Islet of Langerhans (tissue), 1 donor: Measurements from ENCODE around the gene GSPT1.
"Not testable (repeated sequence)": the region's sequence is repeated elsewhere in the genome, so short reads cannot be mapped to it uniquely, and the experiment has no call there.

Experiments
- FAIRE-seq: peaks from one replicate; lab custom pipeline; 2011; peaks lifted over from hg19 to GRCh38; lab: Jason Lieb, UNC

Gene GSPT1

DNA sequence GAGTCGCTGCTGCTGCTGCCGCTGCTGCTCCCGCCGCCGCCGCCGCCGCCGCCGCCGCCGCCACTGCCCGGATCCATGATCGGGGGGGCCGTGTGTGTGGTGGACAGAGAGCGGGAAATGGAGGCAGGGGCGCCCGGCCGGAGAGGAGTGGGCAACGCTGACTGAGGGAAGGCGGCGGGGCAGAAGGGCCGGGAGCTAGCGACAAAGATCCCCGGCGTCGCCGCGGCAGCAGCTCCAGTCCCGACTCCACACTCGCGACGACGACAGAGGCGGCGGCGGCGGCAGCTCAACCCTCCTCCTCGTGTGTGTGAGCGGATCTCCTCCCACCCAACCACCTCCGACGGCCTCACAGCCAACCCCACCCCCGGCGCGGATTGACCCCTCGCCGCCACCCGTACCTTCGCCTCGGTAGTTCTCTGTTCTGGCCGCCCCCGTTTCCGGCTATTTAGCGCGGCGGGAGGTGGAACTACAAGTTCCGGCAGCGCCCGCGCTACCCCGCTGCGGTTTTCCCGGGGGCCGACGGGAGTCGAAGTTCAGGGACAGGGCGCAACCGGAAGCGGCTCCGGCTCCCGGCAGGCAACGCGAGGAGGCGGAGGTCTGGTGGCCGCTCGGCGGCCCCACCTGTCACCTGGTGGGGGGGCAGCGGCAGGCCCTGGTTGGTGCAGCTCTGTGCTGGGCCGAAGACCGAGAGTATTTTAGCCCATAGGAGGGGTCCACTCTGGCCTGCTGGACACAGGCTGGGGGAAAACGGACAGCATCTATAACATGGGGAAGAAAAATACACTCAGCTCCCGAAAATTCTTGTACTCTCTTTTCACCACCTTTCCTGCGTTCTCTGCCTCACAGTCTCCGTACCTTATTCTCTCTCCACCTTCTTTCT lies at the start of gene GSPT1:
TSS of gene GSPT1 (minus strand) at position 313 of the 880 bp plus-strand sequence. CDS start at position 77, 236 bp downstream.
- no peak for FAIRE-seq

GRCh38 chr16:11964761-11965551 lies 49.2 kb upstream of the GSPT1 start, which contains the start of gene TNFRSF17:
Gene TNFRSF17, plus strand, starts transcription at chr16:11965210. Its CDS starts 115 bp downstream, at chr16:11965325.
- FAIRE-seq: no peak

- FAIRE-seq: no peak
Observed at GRCh38 chr16:11963706-11964105, 48.0 kb upstream of the GSPT1 start.

GRCh38 chr16:11962978-11963377 lies 47.2 kb upstream of the GSPT1 start:
- FAIRE-seq: not testable (repeated sequence)

DNA sequence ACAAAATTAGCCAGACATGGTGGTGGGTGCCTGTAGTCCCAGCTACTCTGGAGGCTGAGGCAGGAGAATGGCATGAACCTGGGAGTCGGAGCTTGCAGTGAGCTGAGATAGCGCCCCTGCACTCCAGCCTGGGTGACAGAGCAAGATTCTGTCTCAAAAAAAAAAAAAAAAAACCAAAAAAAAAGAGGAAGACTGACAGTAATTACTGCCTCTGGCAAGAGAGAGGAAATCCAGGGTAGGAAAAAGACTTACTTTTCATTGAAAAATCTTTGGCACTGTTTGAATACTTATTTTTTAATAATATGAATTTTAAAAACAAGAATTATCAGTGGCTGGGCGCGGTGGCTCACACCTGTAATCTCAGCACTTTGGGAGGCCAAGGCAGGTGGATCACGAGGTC lies 46.7 kb upstream of the GSPT1 start:
- FAIRE-seq: not testable (repeated sequence)

- no peak for FAIRE-seq
Observed at GRCh38 chr16:11957591-11958395, 42.0 kb upstream of the GSPT1 start.

GRCh38 chr16:11956558-11956957 lies 40.8 kb upstream of the GSPT1 start:
- FAIRE-seq: no peak

GRCh38 chr16:11955713-11956123 lies 40.0 kb upstream of the GSPT1 start:
- FAIRE-seq: no peak

GRCh38 chr16:11953576-11953975 lies 37.8 kb upstream of the GSPT1 start:
- FAIRE-seq: not testable (repeated sequence)

DNA sequence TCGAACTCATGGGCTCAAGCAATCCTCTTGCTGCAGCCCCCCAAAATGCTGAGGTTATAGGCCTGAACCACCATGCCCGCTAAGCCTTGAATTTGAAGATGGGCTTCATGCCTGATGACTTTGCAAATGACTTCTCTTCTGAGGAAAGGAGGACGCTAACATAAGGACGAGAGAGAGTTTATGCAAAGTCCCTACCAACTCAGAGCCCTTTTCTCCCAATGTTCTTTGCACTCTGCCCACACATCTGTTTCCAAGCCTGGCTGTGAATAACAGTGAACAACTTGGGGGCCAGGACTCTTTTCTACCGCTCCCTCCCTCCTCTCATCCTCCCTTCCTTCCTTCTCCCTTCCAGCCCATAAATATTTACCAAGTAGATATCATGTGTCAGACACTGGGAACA lies 34.6 kb upstream of the GSPT1 start:
- FAIRE-seq: no peak

DNA sequence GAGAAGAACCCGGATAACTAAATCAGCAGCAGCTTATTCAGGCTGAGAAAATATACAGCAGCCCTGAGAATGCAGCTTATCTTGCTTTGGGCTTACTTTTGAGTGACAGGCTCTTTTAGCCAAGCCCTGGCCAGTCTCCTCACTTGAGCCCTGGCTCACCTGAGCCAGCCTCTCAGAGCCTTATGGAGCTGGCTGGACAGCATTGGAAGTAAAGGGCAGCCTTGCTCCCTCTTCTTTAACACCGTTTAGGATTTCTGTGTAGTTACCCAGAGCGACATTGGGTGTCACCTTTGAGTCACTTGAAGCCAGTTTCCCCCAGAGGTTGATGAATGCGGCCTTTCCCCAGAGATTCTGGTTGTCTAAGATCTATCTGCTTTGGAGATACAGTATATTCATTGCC lies 33.8 kb upstream of the GSPT1 start:
- FAIRE-seq: no peak

GRCh38 chr16:11948819-11949218 lies 33.1 kb upstream of the GSPT1 start:
- no peak for FAIRE-seq

DNA sequence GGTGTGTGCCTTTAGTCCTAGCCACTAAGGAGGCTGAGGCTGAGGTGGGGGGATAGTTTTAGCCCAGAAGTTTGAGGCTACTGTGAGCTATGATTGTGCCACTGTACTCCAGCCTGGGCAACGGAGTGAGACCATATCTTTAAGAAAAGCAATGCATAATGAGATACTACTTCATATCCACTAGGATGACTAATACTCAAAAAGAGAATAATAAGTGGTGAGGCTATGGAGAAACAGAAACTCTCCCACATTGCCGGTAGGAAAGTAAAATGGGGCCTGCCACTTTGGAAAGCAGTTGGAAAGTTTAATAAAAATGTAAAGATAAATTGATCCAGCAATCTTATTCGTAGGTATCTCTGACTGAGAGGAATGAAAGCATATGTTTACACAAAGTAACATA lies 30.7 kb upstream of the GSPT1 start:
- FAIRE-seq: no peak

DNA sequence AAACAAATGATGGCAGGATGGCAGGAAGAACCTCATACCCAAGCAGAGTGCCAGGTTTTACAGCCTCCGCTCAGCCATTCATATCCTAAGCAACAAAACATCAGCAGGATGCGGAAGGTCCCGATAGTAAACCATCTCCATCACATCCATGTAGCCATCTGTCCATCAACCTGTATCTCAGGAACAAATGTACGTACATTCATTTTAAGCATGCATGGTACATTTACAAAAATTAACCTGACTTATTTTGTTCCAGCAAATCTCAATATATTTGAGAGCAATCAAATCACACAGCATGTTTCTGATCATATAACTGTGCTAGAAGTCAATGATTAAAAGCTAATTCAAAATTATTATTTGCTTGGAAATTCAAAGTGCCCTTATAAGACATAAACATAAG lies 26.2 kb upstream of the GSPT1 start, which contains the start of gene NPIPB2:
TSS of gene NPIPB2 (minus strand) at position 101 of the 400 bp plus-strand sequence. CDS start at position 101, 0 bp downstream.
- not testable (repeated sequence) for FAIRE-seq

GRCh38 chr16:11927350-11927749 lies 11.6 kb upstream of the GSPT1 start:
- FAIRE-seq: not testable (repeated sequence)

- not testable (repeated sequence) for FAIRE-seq
Observed at GRCh38 chr16:11924046-11924445, 8.3 kb upstream of the GSPT1 start.

DNA sequence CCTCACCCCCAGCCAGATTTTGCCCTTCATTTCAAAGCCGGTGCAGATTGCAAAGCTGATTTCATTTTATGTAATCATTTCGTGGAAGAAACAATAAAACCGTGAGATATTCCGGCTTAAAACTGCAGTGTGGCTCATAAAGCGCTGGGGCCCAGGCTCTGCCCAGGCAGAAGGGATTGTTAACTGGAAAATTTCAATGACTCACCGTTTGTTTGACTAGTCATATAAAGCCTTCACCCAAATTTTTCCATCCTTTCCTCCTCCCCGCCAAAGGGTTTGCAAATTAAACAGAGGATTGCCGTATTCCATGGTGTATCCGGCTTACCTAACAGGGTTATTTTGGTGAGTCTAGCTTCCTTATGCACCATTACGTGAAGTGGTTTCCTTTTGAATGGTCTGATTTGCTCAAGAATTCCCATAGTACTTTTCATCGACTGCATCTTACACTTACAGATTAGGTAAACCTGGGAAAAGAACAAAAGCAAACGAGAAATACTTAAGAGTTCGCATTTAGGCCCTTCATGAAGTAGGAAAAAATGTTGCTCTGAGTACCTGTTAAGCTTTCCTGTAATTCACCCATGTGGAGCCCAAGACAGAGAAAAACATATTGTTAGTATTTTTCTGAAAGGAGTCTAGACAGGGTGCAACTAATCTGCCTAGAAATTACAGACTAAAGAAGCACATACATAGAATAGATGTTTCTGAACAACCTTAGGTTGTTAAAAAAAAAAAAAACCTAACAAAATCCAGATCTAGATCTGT lies 949 bp upstream of the GSPT1 start:
- FAIRE-seq: peak; percentile 82

DNA sequence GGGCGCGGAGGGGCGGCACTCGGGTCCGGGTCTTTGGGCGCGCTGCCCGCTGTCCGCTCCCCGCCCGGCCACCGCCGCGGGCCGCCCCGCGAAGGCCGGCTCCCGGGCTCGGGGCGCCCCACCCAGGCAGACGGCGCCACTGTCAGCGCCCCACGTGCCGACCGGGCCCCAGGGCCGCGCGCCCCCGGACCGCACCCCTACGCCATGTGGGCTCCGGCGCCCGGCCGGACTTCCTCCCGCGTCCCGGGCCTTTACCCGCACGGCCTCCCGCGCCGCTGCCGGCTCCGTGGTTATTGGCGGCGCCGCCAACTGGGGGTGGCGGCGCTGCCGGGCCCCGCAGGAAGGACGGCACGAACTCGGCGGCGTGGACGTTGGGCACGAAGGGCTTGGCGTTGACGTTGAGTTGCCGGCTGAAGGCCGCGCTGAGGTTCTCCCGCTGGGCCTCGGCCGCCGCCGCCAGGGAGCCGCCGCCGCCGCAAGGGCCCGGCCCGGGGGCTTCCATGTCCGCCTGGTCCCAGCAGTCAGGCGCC lies 577 bp downstream of the GSPT1 start:
- no peak for FAIRE-seq

DNA sequence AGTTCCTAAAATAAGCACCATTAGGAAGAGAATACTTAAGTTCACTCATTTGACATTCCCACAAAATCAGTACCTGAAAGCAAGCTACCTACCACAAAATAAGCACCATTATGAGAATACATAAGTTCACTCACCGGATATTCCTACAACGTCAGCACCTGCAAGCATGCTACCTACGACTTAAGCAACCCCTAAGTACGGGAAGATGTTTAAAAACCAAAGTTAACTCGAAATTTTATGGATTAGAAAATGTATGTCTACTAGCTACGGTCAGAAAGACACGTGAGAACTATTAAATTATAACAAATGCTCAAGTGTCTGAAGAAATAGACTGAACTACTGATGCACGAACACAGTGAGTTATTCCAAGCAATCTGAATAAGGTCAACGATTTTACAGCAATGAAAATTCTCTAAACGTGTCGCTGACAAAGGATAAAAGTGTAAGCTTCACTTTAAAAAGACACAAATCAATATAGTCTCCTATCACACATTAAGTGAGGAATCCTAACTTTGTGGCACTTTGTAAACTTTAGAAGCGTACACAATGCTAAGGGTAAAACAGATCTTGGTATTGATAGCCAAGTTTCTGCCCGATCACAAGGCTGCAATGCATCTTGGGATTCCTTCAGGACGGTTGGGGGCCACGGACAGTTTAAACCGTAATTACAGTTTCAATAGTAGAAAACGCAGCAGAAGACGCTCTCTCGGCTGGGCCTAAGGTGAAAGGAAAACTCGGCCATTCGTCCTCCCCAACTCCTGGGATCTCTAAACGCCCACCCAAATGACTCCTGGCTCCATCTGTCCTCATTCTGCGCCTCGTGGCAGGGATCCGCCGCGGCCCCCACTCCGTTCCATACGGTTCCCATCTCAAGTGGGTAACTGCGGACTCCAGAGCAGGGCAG lies 1.3 kb downstream of the GSPT1 start:
- FAIRE-seq: no peak
